ENCODE results near the gene ZER1.

ZER1 gene

GRCh38 chr9:128735373-128735772, 36.4 kb downstream of the ZER1 start:
- DNase-seq (ENCODE audit: low read depth in 2 of 2) = no peak

GRCh38 chr9:128733256-128733655, 38.5 kb downstream of the ZER1 start:
- no peak for DNase-seq (ENCODE audit: low read depth in 2 of 2)

GRCh38 chr9:128732576-128732975, 39.2 kb downstream of the ZER1 start:
- DNase-seq (ENCODE audit: low read depth in 2 of 2) = no peak

GRCh38 chr9:128731691-128732090, 40.0 kb downstream of the ZER1 start:
- DNase-seq (ENCODE audit: low read depth in 2 of 2) = no peak

GRCh38 chr9:128731093-128731492, 40.6 kb downstream of the ZER1 start:
- DNase-seq (ENCODE audit: low read depth in 2 of 2) = no peak

- no peak for DNase-seq (ENCODE audit: low read depth in 2 of 2)
Observed at GRCh38 chr9:128729766-128730517, 41.8 kb downstream of the ZER1 start.

GRCh38 chr9:128729302-128729701, 42.4 kb downstream of the ZER1 start:
- DNase-seq (ENCODE audit: low read depth in 2 of 2) = no peak

GRCh38 chr9:128728298-128728697, 43.4 kb downstream of the ZER1 start:
- no peak for DNase-seq (ENCODE audit: low read depth in 2 of 2)

GRCh38 chr9:128727640-128728248, 44.0 kb downstream of the ZER1 start:
- no peak for DNase-seq (ENCODE audit: low read depth in 2 of 2)

- DNase-seq (ENCODE audit: low read depth in 2 of 2) = no peak
Observed at GRCh38 chr9:128724744-128725211, 46.9 kb downstream of the ZER1 start.

- peak; percentile 97 to 98 for DNase-seq (ENCODE audit: low read depth in 2 of 2)
Observed at GRCh38 chr9:128723866-128724743, 47.6 kb downstream of the ZER1 start, which contains the start of gene ZDHHC12. Gene ZDHHC12 (minus strand): TSS chr9:128724127. CDS start chr9:128724093, 34 bp downstream.

- DNase-seq (ENCODE audit: low read depth in 2 of 2) = no peak
Observed at GRCh38 chr9:128723352-128723865, 48.3 kb downstream of the ZER1 start.

GRCh38 chr9:128722380-128723351, 49.1 kb downstream of the ZER1 start:
- DNase-seq (ENCODE audit: low read depth in 2 of 2) = no peak

- DNase-seq (ENCODE audit: low read depth in 2 of 2) = no peak
Observed at GRCh38 chr9:128721487-128722010, 50.2 kb downstream of the ZER1 start.

- DNase-seq (ENCODE audit: low read depth in 2 of 2) = no peak
Observed at GRCh38 chr9:128720841-128721486, 50.8 kb downstream of the ZER1 start.

GRCh38 chr9:128719919-128720605, 51.7 kb downstream of the ZER1 start:
- DNase-seq (ENCODE audit: low read depth in 2 of 2) = no peak

GRCh38 chr9:128718475-128718874, 53.3 kb downstream of the ZER1 start:
- no peak for DNase-seq (ENCODE audit: low read depth in 2 of 2)

- DNase-seq (ENCODE audit: low read depth in 2 of 2) = no peak
Observed at GRCh38 chr9:128718047-128718446, 53.7 kb downstream of the ZER1 start.

- DNase-seq (ENCODE audit: low read depth in 2 of 2) = no peak
Observed at GRCh38 chr9:128716581-128717254, 55.0 kb downstream of the ZER1 start.
